GM12874 (cell line): Measurements from ENCODE around the gene STK39.

Source experiments
- TF ChIP-seq, protein P1 (sequence below): IDR thresholded peaks from 2 replicates; pipeline ENCODE4 v1.5.1; 2011; ENCODE audit warnings: low read depth, mild to moderate bottlenecking, control low read depth, low read length, moderate library complexity; ENCODE audit not compliant: insufficient read depth

STK39 gene

DNA sequence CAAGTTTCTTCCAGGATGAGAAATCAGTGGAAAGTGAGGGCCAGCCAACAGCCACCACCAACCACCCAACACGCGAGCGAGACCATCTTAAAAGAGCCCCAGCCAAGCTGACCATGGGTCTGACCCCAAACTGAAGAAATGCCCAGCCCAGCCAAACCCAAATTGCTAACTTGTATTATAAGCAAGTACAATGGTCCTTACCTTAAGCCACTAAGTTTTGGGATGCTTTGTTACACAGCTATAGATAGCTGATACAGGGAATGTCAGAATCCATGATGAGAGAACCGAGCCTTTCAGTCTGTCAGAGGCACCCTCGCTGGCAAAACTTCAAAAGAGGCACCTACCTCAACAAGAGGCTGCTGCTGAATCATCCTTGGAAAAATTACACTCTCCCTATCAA, 17.0 kb downstream of the STK39 start:
- TF ChIP-seq, protein P1, sequence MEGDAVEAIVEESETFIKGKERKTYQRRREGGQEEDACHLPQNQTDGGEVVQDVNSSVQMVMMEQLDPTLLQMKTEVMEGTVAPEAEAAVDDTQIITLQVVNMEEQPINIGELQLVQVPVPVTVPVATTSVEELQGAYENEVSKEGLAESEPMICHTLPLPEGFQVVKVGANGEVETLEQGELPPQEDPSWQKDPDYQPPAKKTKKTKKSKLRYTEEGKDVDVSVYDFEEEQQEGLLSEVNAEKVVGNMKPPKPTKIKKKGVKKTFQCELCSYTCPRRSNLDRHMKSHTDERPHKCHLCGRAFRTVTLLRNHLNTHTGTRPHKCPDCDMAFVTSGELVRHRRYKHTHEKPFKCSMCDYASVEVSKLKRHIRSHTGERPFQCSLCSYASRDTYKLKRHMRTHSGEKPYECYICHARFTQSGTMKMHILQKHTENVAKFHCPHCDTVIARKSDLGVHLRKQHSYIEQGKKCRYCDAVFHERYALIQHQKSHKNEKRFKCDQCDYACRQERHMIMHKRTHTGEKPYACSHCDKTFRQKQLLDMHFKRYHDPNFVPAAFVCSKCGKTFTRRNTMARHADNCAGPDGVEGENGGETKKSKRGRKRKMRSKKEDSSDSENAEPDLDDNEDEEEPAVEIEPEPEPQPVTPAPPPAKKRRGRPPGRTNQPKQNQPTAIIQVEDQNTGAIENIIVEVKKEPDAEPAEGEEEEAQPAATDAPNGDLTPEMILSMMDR = no peak

DNA sequence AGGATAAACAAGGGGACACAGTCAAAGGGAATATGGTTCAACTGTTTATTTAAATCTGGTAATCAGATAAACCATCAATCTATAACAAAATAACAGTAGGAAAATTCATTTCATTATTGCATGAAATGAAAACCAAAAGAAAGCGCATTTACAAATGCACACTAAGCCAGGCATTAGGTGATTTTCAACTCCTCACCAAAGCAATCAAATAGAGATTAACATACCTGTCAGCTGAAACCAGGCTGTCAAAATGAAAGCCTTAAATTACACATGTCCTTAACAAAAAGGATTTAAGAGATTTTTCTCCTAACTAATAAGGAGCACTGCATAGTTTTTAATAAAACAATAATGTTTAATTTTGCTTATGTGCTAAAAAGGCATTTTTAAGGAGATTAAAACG, 23.0 kb downstream of the STK39 start:
- TF ChIP-seq, protein P1 = no peak

DNA sequence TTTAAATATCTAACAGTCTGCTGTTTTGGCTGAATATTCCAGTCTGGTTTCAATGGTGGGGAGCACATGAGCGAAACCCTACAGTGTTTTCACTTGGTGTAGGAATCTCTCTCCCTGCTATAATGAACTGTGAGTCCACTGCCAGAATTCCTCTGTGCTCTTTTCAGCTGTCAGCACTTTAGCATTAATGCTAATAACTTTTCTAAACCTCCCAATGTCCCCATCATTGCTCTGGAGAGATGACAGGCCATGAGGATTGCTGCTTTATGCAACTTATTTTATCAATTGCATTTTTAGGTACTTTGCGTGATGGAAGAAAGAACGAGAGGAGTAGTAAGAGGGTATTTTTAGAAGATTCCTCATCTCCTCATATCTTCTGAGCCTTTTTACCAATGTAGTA, 25.3 kb downstream of the STK39 start:
- TF ChIP-seq, protein P1 = no peak

DNA sequence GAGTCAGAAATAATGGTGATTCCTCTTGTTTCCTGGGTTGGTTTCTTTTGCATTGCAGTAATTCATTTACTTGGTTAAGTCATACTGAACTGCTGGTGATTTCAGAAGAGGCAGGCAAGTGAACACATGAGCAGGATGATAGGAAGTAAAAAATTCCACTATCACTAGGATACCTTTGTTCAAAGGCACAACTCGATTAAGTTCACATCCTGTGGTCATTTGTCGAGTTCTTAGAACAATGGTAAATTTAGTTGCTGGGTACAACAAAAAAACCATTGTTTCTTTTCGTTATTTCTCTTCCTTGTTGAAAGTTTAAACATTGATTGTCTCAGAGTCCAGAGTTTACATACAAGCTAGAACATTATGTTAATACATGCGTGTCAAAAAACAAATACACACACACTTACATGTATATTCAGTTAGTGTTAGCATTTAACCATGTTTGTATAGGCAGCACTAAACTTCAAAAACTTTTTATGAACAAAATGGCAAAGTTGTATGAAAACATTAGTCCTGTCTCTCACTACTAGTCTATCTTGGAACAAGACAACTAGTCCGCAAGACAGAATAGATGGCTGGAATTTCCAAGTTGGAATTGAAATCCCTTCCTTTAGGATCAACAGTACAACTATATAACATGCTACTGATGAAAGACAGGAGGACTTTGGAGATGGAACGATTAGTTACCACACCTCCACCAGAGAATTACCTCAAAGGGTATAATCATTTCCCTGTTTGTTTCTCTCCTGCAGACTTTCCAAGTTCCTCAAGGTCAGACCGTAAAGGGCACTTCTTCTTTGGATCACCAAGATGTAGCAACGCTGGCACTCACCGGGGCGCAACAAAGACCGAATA, 26.2 kb downstream of the STK39 start:
- TF ChIP-seq, protein P1 = no peak

DNA sequence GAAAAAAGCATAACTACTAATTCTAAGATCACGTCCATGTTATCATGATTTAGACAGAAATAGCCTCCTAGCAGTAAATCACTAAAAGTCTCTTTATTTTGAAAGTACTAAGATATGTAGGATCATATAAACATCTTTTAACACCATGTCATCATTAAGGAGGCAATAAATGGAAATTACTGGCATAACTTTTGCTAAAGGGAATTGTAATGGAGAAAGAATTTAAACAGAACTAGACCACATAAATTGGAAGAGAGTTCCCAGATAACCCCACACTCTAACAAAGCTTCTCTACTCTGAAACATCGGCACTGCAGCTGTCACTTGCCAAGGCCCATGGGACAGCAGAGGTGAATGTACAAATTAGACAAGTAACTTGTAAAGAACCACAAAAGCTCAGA, 29.5 kb downstream of the STK39 start:
- TF ChIP-seq, protein P1 = no peak

DNA sequence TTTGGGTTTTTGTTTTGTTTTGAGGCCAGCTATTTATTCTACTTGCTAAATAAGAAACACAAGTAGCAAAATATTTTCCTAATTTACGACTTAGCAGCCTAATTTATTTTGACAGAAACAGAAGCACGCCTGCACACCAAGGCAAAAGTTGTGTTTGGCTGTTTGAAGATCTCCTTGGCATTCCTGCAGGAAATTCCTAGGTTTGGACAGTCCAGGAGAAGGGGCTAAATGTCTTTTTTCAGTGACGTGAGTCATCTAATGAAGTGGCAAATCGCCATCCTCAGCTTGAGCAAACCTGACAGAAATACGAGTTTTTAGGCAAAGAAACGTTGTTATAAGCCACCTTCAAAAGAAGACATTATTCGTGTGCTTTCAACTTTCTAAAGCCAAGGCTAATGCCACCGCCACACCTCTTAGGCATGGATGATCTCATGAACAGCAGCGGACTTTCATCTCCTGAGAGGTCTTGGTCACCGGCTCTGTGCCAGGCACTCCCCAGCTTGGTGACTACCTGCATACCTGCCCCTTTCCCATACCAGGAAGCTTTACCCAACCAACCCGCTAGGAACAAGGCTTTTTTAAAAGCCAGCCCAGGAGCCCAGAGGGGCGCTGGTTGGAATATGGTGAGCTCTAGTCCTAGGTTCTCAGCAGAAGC, 30.9 kb downstream of the STK39 start:
- TF ChIP-seq, protein P1 = no peak

DNA sequence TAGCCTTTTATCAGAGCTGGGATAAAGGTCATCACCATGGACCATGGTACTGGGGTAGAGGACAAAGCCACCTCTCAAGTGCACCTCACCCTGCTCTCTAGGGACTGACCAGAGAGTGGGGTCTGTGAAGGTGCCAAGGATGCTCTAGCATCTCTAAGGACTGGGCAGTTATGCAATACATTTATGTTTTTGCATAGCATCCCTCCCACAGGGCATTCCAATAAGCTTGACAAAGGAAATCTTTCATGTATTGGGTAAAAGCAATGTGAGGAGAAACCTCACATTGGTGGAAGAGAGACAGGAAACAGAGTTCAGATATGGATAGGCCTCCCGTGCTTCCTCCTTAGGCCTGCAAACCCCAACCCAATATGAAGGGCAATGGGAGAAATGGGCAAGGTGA, 31.6 kb downstream of the STK39 start:
- TF ChIP-seq, protein P1 = no peak
